Activated CD8-positive, alpha-beta memory T cell treated with anti-CD3 and anti-CD28 coated beads for 1 hour (primary cell): ENCODE measurements around the gene FNBP1L.
"Not testable (repeated sequence)": the region's sequence is repeated elsewhere in the genome, so short reads cannot be mapped to it uniquely, and the experiment has no call there.

Experiments
- DNase-seq, 2 donors: peaks; one replicate each; pipeline ENCODE4 v3.0.0-alpha.2; 2020; ENCODE audit warnings: low read depth in 1 of 2; ENCODE audit errors: extremely low read depth in 1 of 2

FNBP1L gene

DNA sequence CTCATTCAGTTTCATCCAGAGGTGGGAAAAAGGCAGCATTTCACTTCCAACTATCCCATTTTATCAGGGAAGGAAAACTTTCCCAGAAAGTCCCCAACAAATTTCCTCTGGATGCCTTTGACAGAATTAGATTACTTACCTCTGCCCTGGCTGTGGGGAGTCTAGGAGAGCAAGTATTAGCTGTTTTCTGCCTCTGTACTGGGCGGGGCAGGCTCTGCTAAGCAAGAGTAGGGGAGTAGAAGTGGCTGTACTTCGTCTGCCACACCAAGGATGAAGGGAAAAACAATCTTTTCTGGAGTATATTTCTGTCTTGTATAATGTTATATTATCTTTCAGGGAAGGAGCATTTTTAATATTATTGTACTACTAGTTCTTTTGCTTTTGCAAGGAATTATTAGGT is 78.5 kb downstream of the FNBP1L start:
- no peak for DNase-seq

DNA sequence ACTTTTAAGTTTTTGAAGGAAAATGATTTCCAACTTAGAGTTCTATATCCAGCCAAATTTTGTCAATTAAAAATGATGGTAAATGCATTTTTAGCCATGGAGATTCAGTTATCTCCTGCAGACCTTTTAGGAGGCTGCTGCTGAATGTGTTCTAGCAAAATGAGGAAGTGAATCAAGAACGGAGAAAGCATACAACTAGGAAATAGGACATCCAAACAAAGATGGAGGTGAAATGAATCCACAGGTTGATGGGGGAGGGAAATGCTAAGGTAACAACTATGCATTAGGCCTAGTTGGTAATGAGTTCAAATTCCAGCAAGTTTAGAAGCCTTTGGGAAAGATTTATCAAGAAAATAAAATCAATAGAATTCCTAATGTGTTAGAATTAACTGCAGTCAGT is 80.5 kb downstream of the FNBP1L start:
- DNase-seq, result no peak

DNA sequence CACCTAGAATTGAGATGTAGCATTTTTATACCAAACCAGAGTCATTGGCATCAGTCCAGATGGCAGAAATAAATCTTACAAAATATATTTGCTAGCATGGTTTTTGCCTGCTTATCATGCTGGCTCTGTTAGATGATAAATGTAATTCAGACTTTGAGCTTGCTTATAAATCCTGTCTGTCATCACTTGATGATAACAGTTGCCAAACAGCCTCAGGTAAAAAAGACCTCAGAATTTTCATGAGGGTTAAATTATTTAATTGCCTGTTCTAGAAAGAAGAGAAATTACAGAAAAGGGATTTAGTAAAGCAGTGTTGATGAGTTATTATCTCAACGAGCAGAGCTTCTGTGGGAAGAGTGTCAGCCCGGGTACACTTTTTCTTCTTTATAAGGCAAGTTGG is 83.3 kb downstream of the FNBP1L start:
- no peak for DNase-seq

DNA sequence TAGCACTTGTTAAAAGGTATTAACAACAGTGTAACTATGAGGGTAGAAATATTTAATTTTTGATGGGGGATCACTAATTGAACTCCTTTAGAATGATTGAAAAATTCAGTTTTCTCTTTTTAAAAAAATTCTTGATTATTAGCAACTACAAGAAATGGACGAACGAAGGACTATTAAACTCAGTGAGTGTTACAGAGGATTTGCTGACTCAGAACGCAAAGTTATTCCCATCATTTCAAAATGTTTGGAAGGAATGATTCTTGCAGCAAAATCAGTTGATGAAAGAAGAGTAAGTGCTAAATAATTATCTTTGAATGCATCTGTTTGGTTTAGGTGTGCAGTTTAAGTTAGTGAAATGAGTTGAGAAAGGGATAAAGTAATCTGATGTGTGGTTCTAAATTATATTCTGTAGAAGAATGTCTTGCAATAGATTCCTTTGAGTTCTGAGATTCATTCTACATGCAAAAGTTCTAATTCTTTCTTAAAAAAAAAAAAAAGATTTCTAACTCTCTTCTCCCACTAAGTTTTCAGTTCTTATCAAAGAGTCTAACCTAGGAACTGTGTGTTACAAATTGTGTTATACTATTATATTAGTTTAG is 85.0 kb downstream of the FNBP1L start:
- DNase-seq, result no peak

DNA sequence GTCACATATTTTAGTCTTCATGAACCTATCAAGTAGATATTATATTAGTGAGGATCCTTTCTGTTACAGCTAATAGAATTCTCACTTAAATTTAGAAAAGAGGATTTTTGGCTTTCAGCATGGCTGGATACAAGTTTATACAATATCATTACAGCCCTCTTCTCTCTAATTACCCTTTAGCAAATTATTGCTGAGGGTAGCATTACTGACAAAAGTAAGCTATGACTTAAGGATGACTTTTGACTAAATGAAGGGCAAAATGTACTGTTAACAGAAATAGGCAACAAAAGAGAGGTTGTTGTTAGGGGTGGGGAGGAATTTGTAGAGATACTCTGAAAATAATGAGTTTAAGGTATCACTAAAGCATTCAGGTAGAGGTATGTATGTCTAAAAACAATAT is 85.8 kb downstream of the FNBP1L start:
- no peak for DNase-seq

DNA sequence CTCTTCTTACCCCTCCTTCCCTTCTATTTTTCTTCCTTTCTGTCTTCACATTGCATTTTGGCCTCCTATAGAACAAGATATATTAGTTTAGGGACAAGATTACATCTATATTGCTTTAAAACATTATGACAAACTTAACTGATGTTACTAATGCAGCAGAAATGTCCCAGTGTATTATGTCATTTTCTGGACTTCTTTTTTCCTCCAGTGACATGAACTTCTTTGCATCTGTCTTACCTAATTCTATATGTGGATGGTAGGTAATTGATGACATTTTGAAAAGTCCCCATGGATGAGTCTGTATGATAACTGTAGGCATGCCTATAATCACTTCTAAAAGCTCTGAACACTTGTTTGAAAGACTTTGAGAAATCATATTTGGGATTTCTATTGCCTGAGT is 89.5 kb downstream of the FNBP1L start:
- DNase-seq, result no peak

DNA sequence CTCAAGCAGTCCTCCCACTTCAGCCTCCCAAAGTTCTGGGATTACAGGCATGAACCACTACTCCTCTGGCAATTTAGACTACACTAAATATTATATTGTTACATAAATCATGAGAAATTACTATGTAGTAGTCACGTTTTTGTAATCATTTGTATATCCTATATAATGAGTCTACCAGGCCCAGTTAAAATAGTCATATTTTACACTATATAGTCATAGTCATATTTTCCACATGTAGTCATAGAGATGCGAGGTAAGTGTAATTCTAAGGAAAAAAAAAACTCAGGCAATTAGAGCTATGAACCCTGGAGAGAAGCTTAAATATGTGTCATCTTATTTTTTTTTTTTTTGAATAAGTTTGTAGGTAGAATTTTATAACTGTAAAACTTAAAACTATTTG is 90.0 kb downstream of the FNBP1L start:
- no peak for DNase-seq

DNA sequence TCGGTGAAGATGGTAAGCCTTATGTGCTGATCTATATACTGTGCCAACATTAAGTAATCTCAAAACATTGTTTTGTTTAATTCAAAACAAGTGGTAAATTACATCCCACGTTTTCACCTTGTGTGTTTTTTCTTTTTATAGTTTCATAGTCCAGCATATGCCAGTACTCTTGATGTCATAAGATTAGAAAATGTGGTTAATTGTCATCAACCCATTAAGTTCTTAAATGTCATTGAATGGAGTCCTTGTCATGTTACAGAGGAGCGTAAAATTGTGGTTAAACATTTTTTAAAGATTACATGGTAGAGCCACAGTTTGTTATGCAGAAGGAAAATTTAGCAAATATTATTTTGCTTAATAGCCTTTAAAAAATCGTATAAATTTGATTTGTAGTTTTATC is 93.1 kb downstream of the FNBP1L start:
- DNase-seq, result no peak

DNA sequence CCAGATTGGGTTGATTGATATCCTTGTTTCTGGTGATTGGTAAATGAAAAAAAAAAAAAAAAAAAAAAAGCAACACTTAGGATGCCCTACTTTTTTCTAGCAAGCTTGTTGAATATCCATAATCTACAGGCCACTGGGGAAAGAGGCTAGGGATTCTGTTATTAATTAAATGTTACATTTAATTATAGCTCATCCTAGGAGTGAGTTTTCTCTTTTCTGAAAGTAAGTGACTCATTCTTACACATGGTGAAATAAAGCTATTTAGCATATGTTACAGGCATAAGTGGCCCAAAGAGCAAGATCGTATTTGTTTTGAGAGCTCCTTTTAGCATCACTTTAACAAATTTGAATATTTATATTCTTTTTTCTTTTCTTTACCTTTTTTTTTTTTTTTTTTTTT is 94.5 kb downstream of the FNBP1L start:
- no peak for DNase-seq

DNA sequence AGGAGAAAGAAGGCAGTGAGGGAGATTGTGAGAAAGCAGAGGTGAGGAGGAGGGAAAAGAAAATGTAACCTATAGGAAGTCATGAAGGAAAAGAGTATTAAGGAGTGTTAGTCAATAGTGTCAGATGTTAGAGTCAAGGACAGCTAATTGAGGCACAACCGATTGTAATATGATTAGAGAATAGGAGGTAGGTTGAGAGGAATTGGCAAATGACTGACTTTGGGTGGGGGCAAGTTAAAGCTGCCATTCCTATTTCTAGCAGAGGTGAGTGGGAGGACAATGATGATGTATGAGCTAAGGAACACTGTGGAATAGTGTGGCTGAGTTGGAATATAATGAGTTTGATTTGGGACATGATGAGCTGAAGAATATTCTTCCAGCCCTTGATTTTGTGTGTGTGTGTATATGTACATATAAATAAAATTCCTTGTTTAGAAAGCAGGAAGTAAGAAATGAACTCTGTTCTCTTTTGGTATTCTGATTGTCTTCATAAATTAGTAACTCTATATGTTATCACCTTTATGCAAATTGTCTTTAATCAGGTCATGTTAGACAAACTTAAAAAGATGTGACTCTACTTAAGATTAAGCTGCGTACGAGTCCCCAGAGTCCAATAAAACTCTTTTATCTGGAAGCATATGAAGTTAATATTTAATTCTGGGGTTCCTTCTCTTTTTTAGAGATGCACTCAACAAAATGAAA is 98.4 kb downstream of the FNBP1L start:
- no peak for DNase-seq

DNA sequence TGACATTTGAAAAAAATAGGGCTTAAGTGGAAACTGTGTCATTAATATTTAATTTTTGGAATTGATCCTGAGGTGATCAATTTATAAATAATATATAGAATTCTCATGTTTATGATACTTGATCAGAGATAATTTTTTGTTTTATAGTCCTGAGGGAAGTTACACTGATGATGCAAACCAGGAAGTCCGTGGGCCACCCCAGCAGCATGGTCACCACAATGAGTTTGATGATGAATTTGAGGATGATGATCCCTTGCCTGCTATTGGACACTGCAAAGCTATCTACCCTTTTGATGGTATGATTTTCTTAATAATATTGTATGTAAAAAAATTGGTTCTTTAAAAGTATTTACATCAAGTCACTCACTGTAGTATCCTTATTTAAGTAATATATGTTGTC is 101.2 kb downstream of the FNBP1L start:
- no peak for DNase-seq

DNA sequence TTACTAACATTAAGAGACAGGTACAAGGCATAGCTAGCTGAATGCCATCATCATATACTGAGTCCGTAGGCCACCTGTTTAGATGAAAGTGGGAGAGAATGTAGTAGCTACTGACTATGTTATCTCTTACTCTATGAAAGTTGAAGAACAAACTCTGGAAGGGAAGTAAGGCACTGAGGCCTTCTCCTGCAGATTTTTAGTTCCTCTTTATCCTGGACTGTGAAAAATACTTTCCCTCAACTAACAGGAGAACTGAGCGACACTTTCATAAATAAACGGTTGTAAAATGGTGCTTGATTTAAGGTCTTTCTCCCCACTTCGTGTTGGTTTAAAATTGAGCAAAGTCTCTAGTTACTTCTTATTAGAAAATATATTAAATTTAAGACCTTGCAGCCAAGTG is 101.9 kb downstream of the FNBP1L start:
- no peak for DNase-seq

DNA sequence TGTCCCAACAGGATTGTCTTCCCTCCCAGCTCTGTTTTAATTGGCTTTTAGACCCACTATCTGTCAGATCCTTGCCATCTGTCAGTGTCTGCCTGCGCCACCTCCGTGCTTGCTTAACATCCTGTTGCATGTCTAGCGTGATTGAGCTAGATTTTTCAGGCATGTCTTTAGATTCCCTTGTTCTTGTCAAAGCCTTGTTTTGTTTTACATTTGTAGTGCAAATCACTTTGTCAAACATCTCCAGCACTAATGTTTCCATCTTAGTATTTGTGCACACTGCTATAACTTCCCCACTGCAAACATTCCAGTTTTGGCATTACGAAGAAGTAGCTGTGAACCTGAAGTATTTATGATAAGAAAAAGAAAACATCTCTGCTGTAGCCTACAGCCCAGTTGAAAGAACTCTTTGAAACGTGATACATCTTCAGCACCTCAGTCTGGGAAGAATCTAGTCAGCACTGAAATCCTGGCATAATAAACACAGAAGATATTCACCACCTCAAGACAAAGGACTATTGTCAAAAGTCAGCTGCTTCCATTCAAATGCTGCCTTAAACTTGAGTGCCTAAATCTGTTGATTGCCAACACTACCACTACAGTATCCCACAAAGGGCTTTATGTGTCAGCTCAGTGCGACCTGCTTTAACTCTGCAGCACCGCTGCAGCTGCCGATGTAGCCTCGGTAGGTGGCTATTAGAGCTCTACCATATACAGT is 105.0 kb downstream of the FNBP1L start:
- no peak for DNase-seq

DNA sequence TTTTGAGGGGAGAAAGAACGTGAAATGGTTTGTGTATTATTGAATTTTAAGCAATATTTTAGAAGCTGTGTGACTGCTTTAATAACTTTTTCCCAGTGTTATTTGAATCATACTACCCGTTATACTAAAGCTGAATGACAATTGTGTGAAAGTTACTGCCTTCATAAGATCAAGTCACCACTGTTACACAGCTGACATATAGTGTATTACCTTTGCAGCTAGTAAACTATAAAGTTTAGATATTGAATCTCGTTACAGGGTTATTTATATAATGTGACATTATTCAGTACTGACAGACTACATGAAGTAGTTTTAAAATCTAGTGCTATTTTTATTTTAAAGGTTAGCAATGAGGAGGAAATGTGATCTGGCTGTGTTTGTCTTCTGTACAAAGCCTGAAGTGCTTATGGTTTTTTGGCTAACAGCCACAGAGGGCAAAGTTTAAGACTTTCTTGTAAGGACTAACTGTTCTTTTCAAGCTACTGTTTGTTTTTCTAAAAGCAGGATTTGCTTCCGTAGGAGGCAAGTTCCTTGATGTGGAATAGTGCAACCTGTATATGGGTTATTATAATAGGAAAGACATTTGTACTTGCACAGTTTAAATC is 106.1 kb downstream of the FNBP1L start:
- not testable (repeated sequence) for DNase-seq

DNA sequence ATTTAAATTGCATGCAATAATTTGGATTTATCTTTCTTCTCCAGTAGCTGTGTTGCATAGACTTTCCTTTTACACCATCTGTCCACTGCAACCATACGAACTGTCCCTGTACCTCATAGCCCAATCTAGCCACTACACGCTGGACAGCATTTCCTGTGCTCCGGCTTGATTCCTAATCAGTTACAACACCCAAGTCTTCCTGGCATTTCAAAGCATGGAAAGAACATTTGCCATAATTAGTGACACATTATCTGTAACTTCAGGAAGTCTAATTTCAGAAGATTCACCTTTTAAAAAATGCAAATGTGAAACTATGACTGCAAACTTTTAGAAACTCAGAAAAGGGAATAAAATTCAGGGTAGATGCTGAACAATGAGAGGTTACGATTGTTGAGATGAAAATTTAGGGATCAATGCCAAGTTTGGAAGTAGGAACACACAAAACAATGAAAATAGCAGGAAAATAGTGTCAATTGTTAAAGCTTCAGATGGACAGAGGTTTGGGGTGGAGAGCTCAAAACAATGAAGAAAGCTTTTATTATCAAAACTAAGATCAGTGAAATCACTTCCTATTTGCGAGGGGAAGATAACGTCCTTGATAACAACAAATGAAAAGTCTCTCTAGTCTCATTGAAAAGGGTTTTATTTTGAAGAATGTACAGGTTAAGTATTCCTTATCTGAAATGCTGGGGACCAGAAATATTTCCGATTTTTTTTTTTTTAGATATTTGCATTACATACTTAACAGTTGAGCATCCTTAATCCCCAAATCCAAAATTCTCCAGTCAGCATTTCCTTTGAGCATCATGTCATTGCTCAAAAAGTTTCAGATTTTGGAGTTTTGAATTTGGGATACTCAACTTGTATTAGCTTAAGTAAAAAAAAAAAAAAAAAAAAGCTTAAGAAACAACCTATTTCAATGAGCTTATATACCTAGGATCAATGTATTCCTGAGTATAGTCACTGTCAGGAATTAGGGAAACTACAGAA is 107.3 kb downstream of the FNBP1L start:
- no peak for DNase-seq

DNA sequence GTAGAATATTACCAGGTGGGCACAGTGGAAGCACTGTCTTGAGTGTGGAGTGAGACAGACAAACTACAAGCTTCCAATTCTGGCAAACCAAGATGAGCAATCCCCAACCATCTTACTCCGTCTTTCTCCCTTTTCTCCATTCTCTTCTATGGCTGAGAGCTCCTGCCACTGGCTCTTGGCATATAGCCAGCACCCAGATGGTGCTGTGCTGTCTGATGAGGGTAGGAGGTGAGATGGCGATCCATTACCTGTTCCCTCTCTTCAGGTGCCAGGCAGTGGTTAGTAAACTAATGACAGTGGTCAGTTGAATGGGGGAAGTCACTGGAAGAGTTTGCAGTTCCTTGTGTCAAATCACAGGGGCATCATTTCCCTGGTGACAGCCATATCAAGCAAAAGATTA is 108.4 kb downstream of the FNBP1L start:
- DNase-seq, result no peak

DNA sequence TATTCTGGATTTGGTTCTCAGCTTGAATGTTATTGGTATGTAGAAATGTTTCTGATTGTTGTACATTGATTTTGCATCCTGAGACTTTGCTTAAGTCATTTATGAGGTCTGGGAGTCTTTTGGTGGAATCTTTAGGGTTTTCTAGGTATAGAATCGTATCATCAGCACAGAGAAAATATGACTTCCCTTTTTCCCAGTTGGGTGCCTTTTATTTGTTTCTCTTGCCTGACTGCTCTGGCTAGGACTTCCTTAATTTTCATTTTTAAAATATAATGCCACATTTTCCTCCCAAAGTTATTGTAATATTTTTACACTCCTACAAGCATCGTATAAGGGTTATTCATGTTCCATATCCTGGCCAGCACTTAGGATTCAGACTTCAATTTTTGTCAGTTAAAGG is 111.1 kb downstream of the FNBP1L start:
- no peak for DNase-seq

DNA sequence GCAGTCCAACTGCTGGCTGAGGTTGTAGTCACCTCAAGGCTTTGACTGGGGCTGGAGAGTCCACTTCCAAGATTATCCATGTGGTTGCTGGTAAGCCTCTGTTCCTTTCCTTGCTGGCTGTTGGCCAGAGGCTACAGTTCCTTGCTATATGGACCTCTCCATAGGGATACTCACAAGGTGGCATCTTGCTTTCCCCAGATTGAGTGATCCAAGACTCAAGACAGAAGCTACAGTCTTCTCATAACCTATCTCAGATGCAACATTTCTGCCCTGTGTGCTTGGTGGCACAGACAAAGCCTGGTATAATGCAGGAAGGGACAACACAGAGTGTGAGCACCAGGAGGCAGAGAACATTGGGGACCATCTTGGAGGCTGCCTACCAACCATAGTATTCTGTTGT is 111.8 kb downstream of the FNBP1L start:
- no peak for DNase-seq

DNA sequence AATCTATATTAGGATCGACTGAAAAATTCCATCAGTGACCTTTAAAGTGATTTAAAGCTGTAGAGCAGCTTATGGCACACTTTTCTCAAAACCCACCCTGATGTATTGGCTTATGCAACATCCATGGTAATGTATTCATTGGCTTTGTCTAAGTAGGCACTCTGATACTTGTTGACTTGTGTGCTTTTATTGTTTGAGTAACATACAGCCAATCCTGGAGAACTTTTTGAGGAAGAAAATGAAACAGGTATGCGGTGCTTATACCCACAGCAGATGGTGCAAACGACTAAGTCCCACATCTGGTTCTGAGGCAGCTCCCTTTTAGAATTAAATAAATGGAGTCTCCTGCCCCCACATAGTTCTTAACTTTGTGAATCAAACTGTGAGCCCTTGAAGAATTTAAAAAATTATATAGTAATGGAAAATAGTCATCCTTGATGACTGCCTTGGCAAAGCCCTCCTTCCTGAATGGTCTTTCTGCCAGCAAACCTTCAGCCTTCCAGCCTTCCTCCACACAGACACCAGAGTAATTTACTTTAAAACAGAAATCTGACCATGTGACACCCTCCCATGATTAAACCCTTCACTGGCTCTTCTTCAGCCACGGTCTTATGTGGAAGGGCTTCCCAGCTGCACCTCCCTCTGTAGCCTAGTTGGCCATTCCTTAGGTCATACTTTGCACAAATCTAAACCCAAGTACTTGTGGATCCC is 117.7 kb downstream of the FNBP1L start:
- DNase-seq, result no peak

DNA sequence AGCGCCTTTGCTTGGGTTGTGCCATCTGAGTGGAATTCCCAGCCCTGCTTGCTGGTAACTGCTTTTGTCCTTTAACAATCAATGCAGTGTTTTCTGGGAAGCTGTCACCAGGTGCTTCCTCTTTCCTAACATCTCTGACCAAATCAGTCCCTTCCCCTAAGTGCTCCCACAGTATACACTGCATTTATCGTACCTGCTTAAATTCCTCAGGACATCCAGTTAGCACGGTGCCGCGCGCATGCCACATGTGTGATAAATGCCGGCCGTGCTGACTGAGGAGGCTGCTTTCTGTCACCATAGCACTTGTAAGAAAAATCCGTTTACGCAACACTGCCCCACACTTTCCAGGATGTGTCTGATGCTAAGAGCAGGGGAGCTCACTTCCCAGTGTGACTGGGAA is 118.3 kb downstream of the FNBP1L start:
- no peak for DNase-seq
